Right ventricle myocardium superior (tissue), 1 donor: ENCODE data around the gene KSR2. TPM values are rescaled to one million over a fixed set of nuclear protein-coding genes. Genes with fewer than 3 reads are reported as not detected.

Experiments used
- ATAC-seq: fragments of 200-7000 bp; cut with Tn5 transposase; one replicate; pipeline ENCODE4 v1.9.1; 2020; ENCODE audit warnings: mild to moderate bottlenecking; ENCODE audit not compliant: poor library complexity
- DNase-seq: peaks from one replicate; pipeline ENCODE4 v3.0.0-alpha.2; 2020
- intact Hi-C: fragments of 100-400 bp; cut with DNase I; formaldehyde crosslinking; loops from one replicate; pipeline ENCODE4 v1.11.2; 2022
- total RNA-seq: library from RNA; stranded (reverse); fragmentation: NEBNext Ultra II Directional; extraction: Animal tissue kit (Norgen Biotek cat#: 25700); gene quantifications from one replicate; pipeline ENCODE4 v1.2.1, GENCODE V29; 2021
- donor health status: DM: no; HTN: yes; CAD: no; lungs with severe emphysema.

The KSR2 gene
- total RNA-seq, 1 donor from 2014 or later = not detected

DNA sequence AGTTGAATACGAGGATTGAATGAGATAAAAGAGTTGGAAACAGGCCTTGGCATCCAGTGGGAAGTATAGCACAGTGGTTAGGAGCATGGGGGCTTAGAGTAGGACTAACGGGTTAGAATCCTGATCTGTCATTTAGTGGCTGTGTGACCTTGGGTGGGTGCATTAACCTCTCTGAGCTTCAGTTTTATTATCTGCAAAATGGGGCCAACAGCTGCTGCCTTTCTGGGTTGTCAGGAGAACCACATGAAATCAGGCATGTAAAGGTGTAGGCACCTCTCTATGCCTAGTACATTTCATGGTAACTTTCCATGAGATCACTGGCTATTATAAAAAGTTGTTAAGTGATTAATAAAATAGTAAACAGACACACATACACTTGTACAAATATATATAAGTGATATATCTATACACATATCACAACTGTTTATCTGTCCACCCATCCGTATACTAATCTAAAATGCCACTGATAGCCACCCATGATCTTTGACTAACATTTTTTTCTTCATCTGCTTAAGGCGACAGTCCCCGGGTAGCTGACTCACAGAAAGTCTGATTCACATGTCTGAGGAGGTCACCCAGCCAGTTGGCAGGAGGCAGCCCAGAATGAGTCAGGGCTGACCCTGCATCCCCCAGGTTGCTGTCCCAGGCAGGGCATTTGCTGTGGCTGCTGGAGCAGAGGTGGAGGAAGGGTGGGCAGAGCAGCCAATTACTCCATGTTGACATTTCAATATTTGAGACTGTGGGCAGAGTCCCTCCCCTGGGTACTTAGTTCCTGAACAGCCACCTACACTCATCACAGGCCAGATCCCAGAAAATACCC, 481.7 kb downstream of the KSR2 start:
- ATAC-seq = peak; percentile 31
- intact Hi-C loops = no loop called here
- no peak for DNase-seq

DNA sequence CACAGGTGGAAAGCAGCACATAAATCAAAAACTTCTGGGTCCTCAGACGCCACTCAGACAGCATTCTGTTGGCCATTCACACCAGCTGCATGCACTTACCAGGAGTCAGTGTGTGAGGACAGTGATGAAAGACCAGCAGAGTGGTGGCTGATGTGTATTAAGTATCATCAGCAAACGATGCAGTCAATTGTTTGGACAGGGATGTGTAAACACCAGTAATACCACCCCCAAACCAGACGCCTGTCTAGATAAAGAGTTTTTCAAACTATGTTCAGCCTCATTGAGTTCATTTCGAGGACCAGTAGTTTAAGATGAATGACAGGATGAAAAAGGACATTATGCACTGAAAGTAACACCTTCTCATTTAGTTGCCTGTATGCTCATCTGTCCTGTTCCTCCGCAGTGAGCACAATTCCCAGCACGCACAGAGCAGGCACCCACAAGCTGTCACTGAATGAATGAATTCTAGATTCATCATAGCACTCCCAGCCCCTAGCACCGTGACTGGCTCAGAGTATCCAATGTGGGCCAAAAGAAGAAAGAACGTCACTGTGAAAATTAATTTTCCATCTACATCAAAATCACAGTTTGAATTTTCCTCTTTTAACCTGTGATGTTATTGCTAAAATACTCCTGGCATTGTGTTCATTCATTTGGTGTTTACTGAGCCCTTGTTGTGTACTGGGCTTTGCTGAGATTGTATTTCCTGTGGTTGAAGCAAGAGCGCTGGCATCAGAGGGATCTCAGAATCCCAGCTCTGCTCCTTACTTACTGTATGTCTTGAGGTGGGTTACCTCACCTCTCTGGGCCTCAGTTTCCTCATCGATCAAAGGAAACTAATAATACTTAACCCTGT, 482.6 kb downstream of the KSR2 start:
- no peak for ATAC-seq
- no peak for DNase-seq
- intact Hi-C loops = no loop called here

DNA sequence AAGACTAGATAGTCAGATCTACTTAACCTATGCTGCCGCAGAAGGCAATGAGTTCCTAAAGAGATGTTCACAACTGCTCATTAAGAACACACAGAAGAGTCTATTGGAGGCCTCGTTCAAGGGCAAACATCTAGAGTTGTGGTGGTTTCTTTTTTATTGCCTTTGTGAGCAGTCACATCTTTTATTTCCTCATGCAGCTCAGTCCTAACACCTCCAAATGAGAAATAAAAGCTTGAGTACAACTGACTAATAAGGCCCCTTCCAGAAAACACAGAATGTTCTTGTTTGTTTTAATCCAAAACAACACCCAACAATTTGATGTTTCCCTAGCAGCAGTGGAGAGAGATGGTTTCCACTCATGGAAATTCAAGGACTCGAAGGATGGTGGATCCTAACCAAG, 483.9 kb downstream of the KSR2 start:
- ATAC-seq = no peak
- DNase-seq = no peak
- intact Hi-C loops = no loop called here

DNA sequence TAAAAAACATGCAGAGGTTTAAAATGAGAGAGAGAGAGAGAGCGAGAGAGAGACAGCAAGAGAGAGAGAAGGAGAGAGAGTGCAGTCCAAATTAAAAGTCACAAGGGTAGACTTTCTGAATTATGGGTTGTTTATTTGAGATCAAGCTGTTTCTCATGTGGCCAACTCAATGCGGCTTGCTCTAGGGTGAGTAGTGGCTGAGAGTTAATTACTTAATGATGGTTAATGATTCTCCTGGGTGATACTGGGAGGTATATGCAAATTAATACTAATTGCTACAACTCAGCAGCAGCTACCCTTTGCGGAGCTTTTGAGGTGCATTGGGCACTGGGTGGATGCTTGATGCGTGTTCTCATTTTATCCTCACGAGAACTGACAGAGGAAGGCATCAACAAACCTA, 485.3 kb downstream of the KSR2 start:
- intact Hi-C loops = no loop called here
- no peak for ATAC-seq

DNA sequence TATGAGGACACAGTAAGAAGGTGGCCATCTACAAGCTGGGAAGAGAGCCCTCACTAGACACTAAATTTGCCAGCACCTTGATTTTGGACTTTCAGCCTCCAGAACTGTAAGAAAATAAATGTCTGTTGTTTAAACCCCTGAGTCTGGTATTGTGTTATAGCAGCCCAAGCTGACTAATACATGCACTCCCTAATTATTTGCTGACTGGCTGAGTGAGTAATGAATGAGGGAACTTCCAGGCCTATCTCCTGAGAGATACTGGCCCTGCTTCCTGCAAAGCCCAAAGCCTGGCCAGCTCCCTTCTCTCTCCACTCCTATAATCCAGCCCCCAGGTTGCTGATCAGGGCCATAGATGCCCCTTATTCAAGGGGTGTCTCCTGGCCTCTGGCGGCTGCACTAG, 487.3 kb downstream of the KSR2 start:
- ATAC-seq = no peak

More for the DNA sequence above, 485.3 kb downstream of the KSR2 start:
- DNase-seq = no peak

DNA sequence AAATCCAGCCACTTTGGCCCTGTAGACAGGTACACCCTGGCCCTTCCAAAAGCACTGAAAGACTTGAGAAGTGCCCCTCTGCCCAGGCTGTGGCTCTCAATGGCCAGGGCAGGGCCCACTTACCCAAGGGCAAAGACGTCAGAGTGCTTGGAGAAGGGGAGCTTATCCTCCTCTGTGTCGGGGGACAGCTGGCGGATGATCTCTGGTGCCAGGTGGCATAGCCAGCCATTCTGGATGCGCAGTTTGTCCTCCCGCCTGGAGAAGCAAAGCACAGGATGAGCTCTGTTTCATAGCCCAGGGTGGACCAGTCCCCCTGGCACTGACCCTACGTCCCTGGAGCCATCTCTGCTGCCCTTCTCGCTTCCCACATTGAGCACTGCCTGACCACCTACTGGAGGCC, 492.4 kb downstream of the KSR2 start:
- DNase-seq = no peak
- ATAC-seq = no peak
- intact Hi-C loops = no loop called here

More for the DNA sequence above, 487.3 kb downstream of the KSR2 start:
- intact Hi-C loops = no loop called here
- DNase-seq = no peak

DNA sequence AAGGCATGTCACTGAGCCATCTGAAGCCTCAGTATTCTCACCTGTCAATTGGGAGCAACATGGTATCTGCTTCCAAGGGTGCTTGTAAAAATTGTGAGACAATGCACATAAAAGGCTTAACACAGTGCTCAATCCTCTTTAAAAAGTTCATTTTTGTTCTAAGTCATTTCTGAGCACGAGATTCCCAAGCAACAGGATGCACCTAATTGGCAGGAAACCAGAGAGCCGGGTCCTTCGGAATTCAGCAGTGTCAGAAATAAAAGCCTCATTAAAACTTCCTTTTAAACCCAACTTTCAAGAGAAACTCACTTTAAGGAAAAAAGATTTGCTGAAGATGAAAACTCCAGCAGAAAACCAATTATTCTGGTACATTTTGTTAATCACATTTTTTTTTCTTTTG, 494.9 kb downstream of the KSR2 start:
- intact Hi-C loops = no loop called here
- no peak for ATAC-seq
- no peak for DNase-seq

DNA sequence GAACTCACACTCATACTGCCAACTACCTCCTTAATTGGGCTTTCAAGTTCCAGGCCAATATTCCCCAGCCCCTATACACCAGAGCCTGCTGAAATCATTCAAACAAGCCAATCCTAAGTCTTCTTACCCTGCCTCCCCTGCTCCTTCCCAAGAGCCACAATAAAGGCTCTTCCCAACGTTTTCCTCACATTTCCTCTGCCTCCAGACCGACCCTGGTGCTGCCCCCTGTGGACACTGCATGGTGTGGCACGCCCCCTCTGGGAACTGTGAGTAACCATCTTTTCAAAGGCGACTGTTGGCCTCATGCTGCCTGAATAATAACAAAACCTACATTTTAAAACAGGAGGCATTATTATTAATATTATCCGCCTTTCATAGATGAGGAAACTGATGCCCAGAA, 495.8 kb downstream of the KSR2 start:
- no peak for ATAC-seq
- intact Hi-C loops = no loop called here
- DNase-seq = no peak

DNA sequence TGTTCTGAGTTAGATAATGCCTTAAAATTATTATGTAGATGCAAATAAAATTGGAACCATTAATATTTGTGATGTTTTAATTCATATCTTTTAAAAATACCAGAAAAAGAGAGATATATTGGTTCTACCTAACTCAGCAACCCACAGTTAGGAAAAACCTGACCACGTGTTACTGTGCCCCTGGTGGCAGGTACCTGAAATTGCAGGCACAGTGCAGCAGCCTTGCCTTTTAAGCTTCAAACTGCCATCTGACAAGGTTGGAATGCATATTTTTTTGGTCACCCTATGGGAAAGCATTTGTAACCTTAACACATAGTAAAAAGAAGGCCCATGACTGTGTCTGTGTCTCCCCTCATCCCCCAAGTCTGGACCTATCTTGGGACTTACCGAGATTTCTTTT, 498.0 kb downstream of the KSR2 start:
- ATAC-seq (no peak), DNase-seq (no peak)
- intact Hi-C loops = no loop called here

DNA sequence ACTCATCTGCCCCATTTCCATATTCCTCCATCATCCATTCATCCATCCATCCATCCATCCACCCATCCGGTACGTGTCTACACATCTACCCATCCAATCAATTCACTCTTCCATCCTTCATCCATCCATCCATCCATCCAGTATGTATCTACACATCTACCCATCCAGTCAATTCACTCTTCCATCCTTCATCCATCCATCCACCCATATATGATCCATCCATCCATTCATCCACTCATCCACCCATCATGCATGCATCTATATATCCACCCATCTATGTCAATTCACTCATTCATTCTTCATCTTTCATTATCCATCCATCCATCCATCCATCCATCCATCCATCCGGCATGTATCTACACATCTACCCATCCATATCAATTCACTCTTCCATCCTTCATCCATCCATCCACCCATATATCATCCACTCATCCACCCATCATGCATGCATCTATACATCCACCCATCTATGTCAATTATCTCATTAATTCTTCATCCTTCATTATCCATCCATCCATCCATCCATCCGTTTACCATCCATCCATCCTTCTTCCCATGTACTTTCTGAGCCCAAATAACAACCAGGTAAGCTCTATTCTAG, 498.8 kb downstream of the KSR2 start:
- DNase-seq = no peak
- no peak for ATAC-seq
- intact Hi-C loops = no loop called here

DNA sequence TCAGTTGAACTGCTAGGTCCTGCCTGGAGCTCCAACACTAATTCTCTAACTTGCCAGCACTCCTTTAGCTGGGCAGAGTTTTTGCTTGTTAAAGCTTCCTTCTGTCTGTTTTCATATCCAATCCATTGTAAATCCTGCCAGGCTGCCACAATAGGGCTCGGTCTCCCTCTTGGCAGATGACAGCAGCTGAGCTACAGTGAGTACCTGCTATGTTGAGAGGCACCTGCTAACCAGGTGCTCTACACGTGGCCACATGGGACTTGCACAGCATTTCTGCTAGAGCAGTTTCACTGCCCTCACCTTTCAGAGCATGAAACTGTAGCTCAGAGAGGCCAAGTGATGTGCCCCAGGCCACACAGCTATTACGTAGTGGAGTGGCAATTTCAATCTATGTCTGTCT, 500.8 kb downstream of the KSR2 start:
- no peak for DNase-seq
- intact Hi-C loops = no loop called here
- no peak for ATAC-seq

DNA sequence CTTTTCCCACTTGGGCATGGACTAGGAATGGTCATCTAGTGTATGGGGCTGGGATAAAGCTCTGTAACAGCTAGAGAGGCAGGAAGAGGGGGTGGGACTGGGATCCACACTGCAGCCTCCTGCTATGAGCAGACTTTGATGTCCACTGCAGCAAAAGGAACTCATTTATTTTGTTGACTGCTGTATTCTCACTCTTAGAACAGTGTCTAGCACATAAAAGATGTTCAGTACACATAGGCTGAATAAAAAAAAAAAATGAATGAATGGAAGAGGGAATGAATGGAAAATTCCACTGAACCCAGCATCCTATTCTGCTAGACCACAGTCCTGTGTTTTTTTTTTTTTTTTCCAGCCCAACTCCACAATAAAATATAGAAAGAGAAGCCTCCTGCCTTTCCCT, 501.2 kb downstream of the KSR2 start:
- intact Hi-C loops = no loop called here
- no peak for DNase-seq
- no peak for ATAC-seq

DNA sequence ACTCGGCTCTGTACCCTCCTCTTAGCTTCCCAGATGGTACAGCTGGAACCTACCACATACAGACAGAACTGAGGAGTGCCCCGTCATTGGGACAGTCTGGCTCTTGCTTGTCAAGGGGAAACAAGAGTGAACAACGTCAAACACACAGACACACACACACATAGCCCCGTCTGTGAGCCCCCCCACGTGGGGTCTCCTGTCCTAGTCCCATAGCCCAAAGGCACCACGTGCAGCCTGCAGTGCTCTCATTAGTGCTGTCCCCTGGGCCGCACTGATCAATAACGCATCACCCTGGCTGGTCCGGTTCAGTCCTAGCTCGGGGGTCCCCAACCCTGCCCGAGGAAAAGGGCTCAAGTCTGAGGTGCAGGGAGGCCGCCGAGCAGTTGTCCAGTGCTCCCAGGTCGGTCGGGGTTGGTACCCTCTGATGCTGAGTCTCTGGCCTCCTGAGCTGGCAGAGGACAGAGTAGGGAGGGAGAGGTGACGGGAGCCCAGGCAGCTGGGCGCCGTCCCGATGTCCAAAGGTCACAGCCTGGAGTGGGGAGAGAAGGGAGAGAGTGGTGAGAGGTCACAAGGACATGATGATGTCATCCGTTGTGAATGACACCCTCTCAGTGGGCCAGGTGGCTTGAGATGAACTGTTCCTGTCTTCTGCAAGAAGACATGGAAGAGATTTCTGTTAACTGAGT, 502.0 kb downstream of the KSR2 start:
- intact Hi-C loops = no loop called here
- DNase-seq = no peak
- ATAC-seq = no peak

DNA sequence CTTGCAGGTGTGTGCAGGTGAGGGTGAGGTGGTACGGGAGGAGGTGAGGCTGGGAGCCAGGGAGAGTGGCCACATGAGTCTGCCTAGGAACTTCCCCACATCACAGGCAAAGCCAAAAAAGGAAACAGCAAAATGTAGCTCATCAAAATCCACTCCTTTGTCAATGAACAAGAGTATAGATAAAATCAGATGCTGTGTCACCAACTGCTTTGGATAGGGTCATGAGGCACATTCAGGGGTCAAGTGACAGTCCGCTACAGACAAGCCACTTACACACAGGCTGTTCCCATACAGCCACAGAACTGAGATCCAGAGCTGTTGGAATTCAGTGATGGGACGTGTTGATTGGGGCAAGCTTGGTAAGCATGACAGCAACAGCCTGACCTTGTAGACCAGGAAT, 507.1 kb downstream of the KSR2 start:
- intact Hi-C loops = no loop called here
- ATAC-seq = no peak

DNA sequence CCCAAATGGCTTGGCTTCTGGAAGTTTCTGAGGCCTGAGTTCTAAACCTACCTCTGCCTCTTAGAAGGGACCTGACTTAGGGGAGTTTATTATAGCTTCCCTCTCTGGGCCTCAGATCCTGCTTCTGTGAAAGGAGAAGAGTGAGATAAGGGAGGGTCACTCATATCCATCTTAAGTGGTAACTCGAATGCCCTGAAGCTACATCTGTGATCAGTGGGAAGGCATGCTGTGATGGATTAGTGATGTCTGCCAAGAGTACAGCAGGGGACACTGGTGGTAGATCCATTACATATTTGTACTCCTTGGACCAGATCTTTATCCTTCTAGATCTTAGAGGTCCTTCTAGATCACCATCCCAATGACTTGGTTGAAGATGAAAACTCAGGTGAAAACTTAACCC, 509.6 kb downstream of the KSR2 start:
- intact Hi-C loops = no loop called here
- no peak for ATAC-seq
- no peak for DNase-seq

More for the DNA sequence above, 507.1 kb downstream of the KSR2 start:
- DNase-seq = no peak

DNA sequence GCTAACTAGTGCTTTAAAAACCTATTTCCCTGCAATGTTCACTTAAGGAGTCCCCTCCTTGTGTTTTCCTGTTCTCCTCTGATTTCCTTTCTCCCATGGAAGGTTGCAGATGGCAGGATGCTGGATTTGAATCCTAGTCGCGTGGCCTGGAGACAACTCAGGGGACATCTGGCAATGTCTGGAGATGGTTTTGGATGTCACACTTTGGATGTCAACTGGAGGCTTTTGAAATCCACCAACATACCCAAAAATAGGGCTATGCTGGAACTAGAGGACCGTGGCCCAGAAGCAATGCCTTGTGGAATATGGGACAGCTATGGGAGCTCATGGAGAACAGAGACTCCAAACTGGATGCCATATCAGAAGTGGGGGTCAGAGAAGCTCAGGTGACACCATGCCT, 511.6 kb downstream of the KSR2 start:
- intact Hi-C loops = no loop called here
- no peak for DNase-seq
- ATAC-seq = no peak

DNA sequence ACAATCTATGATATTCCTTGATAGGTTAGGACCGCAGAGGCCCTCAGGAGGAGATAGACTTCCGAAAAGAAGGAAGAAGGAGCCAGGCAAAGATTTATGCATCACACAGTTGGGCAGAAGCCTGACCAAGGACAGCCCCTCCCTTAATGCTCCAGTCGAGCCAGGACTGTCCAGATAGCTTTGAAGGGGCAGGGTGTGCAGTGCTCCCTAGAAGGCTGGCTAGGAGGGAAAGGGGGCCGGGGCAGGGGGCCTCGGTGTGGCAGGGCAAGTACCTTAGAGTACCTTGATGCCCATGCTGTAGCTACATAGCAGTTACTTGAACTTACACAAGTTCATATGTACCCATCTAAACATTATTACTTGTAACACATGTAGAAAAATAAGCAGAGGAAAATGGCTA, 512.7 kb downstream of the KSR2 start:
- DNase-seq (no peak), ATAC-seq (no peak)
- intact Hi-C loops = no loop called here

DNA sequence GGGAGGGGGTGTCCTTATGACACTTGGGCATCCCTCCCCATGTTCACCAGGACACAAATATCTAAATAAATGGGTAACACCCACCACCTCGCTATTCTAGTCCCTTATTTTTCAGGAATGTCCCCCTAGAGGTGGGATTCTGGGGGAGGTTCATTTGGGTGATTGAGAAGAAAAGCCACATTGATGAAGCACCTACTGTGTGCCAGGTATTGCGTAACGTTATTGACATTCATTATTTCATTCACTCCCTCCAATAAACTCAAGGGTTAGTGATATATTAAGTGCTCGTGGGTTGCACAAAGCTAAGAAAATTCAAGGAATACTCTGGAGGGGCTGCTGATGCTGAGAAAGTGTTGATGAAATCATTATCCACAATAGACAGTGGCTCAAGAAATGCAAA, 514.8 kb downstream of the KSR2 start:
- intact Hi-C loops = no loop called here
- ATAC-seq = no peak
- DNase-seq = no peak

DNA sequence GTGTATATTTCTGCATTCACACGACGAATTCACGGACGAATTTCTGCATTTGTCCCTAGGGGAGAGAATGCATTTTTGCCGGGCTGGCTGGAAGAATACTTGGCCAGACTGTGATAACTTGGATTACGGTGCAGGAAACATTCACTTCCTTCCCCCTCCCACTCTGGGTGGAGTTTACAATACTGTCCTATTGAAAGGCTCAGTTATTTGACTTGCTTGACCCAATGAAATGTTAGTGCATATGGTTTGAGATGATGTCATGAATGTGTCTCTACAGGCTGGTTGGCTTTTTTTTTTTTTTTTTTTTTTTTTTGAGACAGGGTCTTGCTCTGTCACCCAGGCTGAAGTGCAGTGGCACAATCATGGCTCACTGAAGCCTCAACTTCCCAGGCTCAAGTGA, 516.7 kb downstream of the KSR2 start:
- ATAC-seq = no peak
- no peak for DNase-seq

More for the DNA sequence above, 516.7 kb downstream of the KSR2 start:
- intact Hi-C loops = no loop called here
